Epithelial cell of proximal tubule (primary cell): Measurements from ENCODE around the gene EYA2. TPM values are rescaled to one million over a fixed set of nuclear protein-coding genes. Genes with fewer than 3 reads are reported as not detected.
"Not testable (repeated sequence)": the region's sequence is repeated elsewhere in the genome, so short reads cannot be mapped to it uniquely, and the experiment has no call there.

ENCODE experiments used
- DNase-seq: peaks from one replicate; pipeline ENCODE4 v3.0.0-alpha.2; 2011; ENCODE audit warnings: low read depth
- H3K4me3 ChIP-seq: 2 replicates; pipeline ENCODE4 v1.5.1; 2011; ENCODE audit warnings: low read depth, mild to moderate bottlenecking, low read length
- total RNA-seq: library from RNA; depleted of rRNA; stranded (reverse); fragments of >200 nt; gene quantifications from 2 replicates; pipeline ENCODE4 v1.2.3, GENCODE V29; 2015
- TF ChIP-seq, protein P1 (sequence below): conservative IDR thresholded peaks from 2 replicates; pipeline ENCODE4 v1.5.1; 2012; ENCODE audit warnings: low read depth, mild to moderate bottlenecking, low read length

Gene EYA2
- total RNA-seq, 1 donor from 2014 or later, result not detected

DNA sequence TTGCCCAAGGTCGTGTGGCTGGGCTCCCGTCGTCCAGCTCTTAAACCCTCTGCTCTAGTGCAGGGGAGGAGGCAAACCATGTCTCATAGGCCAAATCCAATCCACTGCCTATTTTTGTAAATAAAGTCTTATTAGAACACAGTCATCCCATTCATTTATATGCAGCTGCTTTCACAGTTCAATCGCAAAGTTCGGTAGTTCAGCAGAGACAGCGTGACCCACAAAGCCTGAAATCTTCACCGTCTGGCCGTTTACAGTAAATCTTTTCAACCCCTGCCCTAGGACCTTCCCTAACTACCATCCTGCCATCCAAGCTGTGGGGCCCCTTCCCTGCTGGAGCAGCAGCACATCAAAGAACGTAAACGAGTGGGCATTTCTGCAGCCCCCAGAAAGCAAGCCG lies 65.9 kb downstream of the EYA2 start:
- H3K4me3 ChIP-seq, result no peak overlapping the region
- no peak for DNase-seq
- TF ChIP-seq, protein P1, sequence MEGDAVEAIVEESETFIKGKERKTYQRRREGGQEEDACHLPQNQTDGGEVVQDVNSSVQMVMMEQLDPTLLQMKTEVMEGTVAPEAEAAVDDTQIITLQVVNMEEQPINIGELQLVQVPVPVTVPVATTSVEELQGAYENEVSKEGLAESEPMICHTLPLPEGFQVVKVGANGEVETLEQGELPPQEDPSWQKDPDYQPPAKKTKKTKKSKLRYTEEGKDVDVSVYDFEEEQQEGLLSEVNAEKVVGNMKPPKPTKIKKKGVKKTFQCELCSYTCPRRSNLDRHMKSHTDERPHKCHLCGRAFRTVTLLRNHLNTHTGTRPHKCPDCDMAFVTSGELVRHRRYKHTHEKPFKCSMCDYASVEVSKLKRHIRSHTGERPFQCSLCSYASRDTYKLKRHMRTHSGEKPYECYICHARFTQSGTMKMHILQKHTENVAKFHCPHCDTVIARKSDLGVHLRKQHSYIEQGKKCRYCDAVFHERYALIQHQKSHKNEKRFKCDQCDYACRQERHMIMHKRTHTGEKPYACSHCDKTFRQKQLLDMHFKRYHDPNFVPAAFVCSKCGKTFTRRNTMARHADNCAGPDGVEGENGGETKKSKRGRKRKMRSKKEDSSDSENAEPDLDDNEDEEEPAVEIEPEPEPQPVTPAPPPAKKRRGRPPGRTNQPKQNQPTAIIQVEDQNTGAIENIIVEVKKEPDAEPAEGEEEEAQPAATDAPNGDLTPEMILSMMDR, result no peak

DNA sequence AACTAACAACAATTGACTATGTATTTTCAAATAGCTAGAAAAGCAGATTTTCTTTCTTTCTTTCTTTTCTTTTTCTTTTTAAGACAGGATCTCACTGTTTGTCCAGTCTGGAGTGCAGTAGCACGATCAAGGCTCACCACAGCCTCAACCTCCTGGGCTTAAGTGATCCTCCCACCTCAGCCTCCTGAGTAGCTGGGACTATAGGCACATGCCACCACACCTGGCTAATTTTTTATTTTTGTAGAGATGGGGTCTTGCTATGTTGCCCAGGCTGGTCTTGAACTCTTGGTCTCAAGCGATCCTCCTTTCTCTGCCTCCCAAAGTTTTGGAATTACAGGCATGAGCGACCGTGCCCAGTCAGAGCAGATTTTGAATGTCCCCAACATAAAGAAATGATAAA lies 67.3 kb downstream of the EYA2 start:
- DNase-seq, result not testable (repeated sequence)

DNA sequence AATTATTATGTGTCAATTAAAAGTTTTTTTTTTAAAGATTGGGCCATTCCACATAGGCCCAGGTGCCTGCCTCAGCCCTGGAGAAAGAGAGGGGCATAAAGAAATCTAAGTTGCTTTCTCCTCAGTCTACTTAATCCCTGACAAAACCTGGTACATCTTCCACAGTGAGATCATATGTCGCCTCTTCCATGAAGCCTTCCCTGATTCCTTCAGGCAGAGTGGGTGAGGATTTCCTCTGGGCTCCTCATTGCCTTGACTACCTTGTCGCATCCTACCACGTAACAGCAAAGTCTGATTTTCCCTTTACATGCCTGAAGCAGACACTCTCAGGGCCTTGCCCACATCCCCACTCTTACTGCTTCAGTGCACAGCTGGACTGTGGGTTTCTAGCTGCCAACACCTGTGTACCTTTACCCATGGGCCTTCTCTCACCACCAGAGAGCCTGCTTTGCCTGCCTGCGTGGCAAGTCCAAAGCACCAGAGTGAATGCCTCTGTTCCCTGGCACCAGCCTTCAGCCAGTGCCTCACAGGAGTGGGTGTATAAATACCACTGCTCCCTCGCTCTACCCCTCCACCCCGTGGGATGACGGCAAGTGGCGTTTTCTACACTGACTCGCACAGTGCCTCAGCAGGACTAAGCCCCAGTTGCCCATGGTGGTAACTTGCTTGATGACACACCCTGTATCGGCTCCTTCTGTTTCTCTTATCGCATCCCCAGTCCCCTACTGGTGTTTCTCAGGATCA lies 68.0 kb downstream of the EYA2 start:
- DNase-seq, result no peak
- no peak overlapping the region for H3K4me3 ChIP-seq
- TF ChIP-seq, protein P1, result no peak

More for the DNA sequence above, 67.3 kb downstream of the EYA2 start:
- not testable (repeated sequence) for H3K4me3 ChIP-seq

DNA sequence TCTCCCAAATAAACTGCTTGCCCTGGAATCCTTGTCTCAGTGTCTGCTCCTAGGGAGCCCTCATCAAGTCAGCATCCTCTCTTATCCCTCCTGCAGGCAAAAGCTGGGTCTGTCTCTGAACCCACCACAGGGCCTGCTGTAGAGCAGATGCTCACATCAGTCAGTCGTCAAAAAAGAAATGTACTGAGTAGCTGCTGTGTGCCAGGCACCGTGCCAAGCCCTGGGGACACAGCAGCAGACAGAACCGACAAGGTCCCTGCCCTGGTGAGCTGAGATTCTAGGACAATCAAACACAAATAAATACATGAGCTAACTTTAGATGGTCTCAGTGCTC lies 68.5 kb downstream of the EYA2 start:
- TF ChIP-seq, protein P1, result no peak

DNA sequence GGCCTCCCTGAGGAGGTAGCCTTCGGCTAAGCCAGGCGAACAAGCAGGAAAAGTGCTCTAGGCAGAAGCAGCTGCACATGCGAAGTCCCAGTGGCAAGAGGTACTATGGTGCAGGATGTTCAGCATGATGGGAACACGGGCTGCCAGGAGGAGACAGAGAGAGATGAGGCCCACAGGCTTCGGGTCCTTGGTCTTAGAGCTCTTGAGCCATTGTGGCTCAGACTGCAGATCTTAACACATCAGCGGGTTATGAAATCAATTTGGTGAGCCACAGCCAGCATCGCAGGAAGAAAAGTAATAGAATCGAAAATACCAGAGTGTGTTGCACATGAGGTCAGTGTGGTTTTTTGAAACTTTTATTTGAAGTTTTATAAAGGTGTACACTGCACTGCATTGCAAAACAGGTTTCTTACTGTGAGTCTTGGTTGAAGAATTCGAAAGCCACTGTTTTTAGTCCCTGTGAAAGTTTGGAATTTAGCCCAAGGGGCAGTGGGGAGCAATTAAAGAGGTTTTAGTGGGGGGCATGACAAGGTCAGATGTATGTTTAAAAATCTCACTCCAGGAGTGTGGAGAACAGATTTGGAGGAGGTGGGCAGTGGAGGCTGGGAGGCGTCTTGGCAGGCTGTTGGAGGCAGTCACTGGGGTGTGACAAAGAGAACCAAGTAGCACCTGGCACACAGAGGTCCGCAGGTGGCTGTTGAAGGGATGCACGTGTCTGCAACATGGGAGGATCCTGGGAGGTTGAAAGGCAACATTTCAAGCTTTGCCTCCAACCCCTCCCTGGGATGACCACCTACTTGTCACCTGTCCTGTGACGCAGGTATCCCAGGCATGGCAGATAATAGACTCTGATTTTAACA lies 69.3 kb downstream of the EYA2 start:
- TF ChIP-seq, protein P1, result no peak
- no peak overlapping the region for H3K4me3 ChIP-seq
- DNase-seq, result no peak

More for the DNA sequence above, 68.5 kb downstream of the EYA2 start:
- no peak for DNase-seq
- H3K4me3 ChIP-seq, result no peak overlapping the region

DNA sequence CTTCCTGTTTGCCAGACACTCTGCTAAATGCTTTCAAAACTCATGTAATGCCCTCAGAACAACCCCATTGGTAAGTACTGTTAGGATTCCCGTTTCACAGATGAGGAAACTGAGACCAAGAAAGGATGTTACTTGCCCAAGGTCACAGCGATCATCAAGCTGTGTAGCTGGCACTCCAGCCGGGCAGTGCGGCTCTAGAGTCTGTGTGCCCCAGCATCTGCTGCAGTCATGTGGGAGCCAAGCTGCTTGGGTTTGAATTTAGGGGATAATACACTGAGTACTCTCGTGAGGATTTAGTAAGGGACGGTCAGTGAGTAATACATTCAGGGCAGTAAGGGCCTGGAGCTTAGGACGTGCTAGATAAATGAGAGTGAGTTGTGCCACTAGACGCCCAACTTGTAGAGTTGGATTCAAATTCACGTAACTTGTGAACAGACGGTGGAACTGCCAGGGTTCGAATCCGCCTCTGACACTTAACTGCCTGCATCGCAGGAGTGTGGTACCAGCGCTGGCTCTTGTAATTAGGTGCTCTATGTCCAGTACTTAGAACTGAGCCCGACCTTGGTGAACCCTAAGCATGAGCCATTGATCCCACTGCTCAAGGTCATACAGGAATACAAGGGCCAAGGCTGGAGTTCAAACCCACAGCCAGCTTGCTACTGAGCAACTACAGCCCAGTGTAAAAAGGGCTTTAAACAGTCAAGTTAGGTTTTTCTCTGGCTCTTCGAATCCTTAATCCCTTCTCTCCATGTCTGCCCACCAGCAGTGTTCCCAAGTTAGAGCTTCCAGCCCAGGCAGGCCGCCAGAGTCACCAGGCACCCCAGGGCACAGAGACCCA lies 70.2 kb downstream of the EYA2 start:
- TF ChIP-seq, protein P1, result no peak
- DNase-seq, result no peak

DNA sequence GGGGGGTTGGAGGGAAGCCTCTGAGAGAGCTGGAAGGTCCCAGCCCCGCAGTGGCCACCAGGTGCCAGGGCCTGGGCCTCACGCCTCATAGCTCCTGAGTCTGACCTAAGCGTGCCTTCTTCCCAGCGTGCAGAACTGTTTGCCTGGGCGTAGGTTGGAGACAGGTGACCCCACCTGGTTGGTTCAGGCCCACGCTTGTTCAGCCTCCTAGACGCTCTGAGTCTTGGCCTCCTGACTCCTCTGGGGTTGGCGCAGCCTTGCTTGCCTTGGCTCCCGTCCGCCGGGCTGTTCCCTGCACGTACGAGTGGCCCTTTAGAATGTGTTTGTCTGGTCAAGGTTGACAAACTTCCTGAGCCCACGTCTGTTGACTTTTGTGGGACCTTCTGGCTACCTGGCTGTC lies 70.8 kb downstream of the EYA2 start:
- no peak for DNase-seq
- TF ChIP-seq, protein P1, result no peak
- H3K4me3 ChIP-seq, result no peak overlapping the region

More for the DNA sequence above, 70.2 kb downstream of the EYA2 start:
- H3K4me3 ChIP-seq, result no peak overlapping the region
